OCI-LY7 (cell line): ENCODE data around the gene TEX29.

Experiments used
- CTCF ChIP-seq: fragments of 200-600 bp; sonication (generic); conservative IDR thresholded peaks from 2 replicates; pipeline ENCODE4 v1.5.1; 2014; ENCODE audit warnings: mild to moderate bottlenecking, antibody characterized with exemption, low read length, moderate library complexity, mixed read lengths
- EZH2phosphoT487 ChIP-seq: fragments of 200-600 bp; sonication (generic); IDR thresholded peaks from 2 replicates; pipeline ENCODE4 v1.6.1; 2018; ENCODE audit warnings: low read depth, borderline replicate concordance, mild to moderate bottlenecking, mixed run types, antibody characterized with exemption, low read length, moderate library complexity, mixed read lengths

GRCh38 chr13:111317571-111318345, 2.7 kb upstream of the TEX29 start:
- TF ChIP-seq CTCF (no peak), EZH2phosphoT487 (no peak)
